Smooth muscle cell (in vitro differentiated cells): Measurements from ENCODE around the gene VSIG10L2. TPM values are rescaled to one million over a fixed set of nuclear protein-coding genes. Genes with fewer than 3 reads are reported as not detected.

Source experiments
- DNase-seq: peaks from one replicate; lab custom pipeline; 2025; ENCODE audit not compliant: unreplicated experiment; lab: John Stamatoyannopoulos, UW
- H2AFZ ChIP-seq: fragments of 200-600 bp; sonication (generic); 2 replicates; pipeline ENCODE4 v1.6.0; 2016; ENCODE audit warnings: antibody characterized with exemption, low read depth, mild to moderate bottlenecking
- H3F3A ChIP-seq: fragments of 200-600 bp; sonication (generic); 2 replicates; pipeline ENCODE4 v1.6.0; 2017; ENCODE audit warnings: antibody characterized with exemption, low read depth
- H3K27ac ChIP-seq: fragments of 200-600 bp; sonication (generic); 2 replicates; pipeline ENCODE4 v1.5.1; 2016; ENCODE audit warnings: low read depth, mild to moderate bottlenecking
- H3K27me3 ChIP-seq: fragments of 200-600 bp; sonication (generic); 2 replicates; pipeline ENCODE4 v1.6.1; 2016; ENCODE audit warnings: low read depth, mild to moderate bottlenecking
- H3K36me3 ChIP-seq: fragments of 200-600 bp; sonication (generic); 2 replicates; pipeline ENCODE4 v1.5.1; 2016; ENCODE audit warnings: low read depth
- H3K4me1 ChIP-seq: fragments of 200-600 bp; sonication (generic); 2 replicates; pipeline ENCODE4 v1.5.1; 2016; ENCODE audit warnings: low read depth
- H3K4me2 ChIP-seq: fragments of 200-600 bp; sonication (generic); 2 replicates; pipeline ENCODE4 v1.6.0; 2016; ENCODE audit warnings: mild to moderate bottlenecking
- H3K4me3 ChIP-seq: fragments of 200-600 bp; sonication (generic); 2 replicates; pipeline ENCODE4 v1.5.1; 2016; ENCODE audit warnings: mild to moderate bottlenecking
- H3K79me2 ChIP-seq: fragments of 200-600 bp; sonication (generic); 2 replicates; pipeline ENCODE4 v1.6.0; 2016; ENCODE audit warnings: low read depth, mild to moderate bottlenecking
- H3K9ac ChIP-seq: fragments of 200-600 bp; sonication (generic); 2 replicates; pipeline ENCODE4 v1.6.0; 2016; ENCODE audit warnings: low read depth
- H3K9me3 ChIP-seq: fragments of 200-600 bp; sonication (generic); replicated peaks from 2 replicates; pipeline ENCODE4 v1.5.1; 2016; ENCODE audit warnings: low read depth
- H4K20me1 ChIP-seq: fragments of 200-600 bp; sonication (generic); 2 replicates; pipeline ENCODE4 v1.6.0; 2016; ENCODE audit warnings: low read depth
- CTCF ChIP-seq: fragments of 200-600 bp; sonication (generic); IDR thresholded peaks from 2 replicates; pipeline ENCODE4 v1.5.1; 2017; ENCODE audit warnings: borderline replicate concordance, mild to moderate bottlenecking, antibody characterized with exemption; ENCODE audit not compliant: insufficient read depth, poor library complexity, severe bottlenecking
- WGBS: methylation state at CpG from one replicate; pipeline ENCODE4 v1.1.7; 2016; ENCODE audit warnings: low lambda C conversion rate; 5-methylcytosine and 5-hydroxymethylcytosine counted together
- polyA plus RNA-seq: library from polyadenylated mRNA; unstranded; fragments of >200 nt; fragmentation: Nextera tagmentation; extraction: Ambion mirVana; gene quantifications from 2 replicates; pipeline ENCODE4 v1.2.1, GENCODE V29; 2016
- total RNA-seq: library from RNA; depleted of rRNA; stranded (reverse); fragments of >200 nt; gene quantifications from 2 replicates; pipeline ENCODE4 v1.2.3, GENCODE V29; 2014

The VSIG10L2 gene
- total RNA-seq (not detected in 2 replicates), polyA plus RNA-seq (not detected in 2 replicates)

- Histone ChIP-seq H3K27me3 (no peaks in the 10 kb centered on the region), H3K9me3 (no peaks in the 10 kb centered on the region), H3K79me2 (no peaks in the 10 kb centered on the region), H3K27ac (no peak within 1 kb of the TSS), H2AFZ (no peak within 1 kb of the TSS), H3K9ac (no peak within 1 kb of the TSS), H4K20me1 (no peaks in the 10 kb centered on the region), H3F3A (no peaks in the 10 kb centered on the region), H3K4me3 (no peak within 1 kb of the TSS), H3K36me3 (no peaks in the 10 kb centered on the region), H3K4me1 (peaks cover 3% of the 10 kb centered on the region), H3K4me2 (no peak within 1 kb of the TSS)
- no peak for TF ChIP-seq CTCF
- DNase-seq: no peak
- 87% methylated on average over 8 of the region's 8 CpGs for WGBS
Measured at GRCh38 chr11:125945797-125946520, at the start of gene VSIG10L2. VSIG10L2 (plus strand) TSS chr11:125946044; CDS start chr11:125946056, 12 bp downstream.

- H3K4me3 ChIP-seq: peak overlapping the region; percentile 69
- peaks cover 31% of the 10 kb centered on the region for H3K79me2 ChIP-seq
- peaks cover 13% of the 10 kb centered on the region for H3K4me1 ChIP-seq
- no peak overlapping the region for H3K27ac ChIP-seq
- H3K27me3 ChIP-seq: peaks cover 30% of the 10 kb centered on the region
- WGBS: 88% methylated on average over 6 of the region's 6 CpGs
- no peak overlapping the region for H2AFZ ChIP-seq
- no peak for TF ChIP-seq CTCF
- peaks cover 9% of the 10 kb centered on the region for H3F3A ChIP-seq
- H3K9me3 ChIP-seq: no peaks in the 10 kb centered on the region
- no peak for DNase-seq
- H3K9ac ChIP-seq: no peak overlapping the region
- H3K36me3 ChIP-seq: no peaks in the 10 kb centered on the region
- peaks cover 7% of the 10 kb centered on the region for H4K20me1 ChIP-seq
- peak overlapping the region; percentile 96 for H3K4me2 ChIP-seq
Measured at GRCh38 chr11:125901872-125902271, 44.0 kb upstream of the VSIG10L2 start.

GRCh38 chr11:125902277-125902926 is 43.4 kb upstream of the VSIG10L2 start:
- TF ChIP-seq CTCF: no peak
- H2AFZ ChIP-seq: peak overlapping the region; percentile 95
- H3K27ac ChIP-seq: peak overlapping the region; percentile 26
- H3K4me3 ChIP-seq: peak overlapping the region; percentile 69
- DNase-seq: no peak
- H3K27me3 ChIP-seq: peaks cover 30% of the 10 kb centered on the region
- no peaks in the 10 kb centered on the region for H3K36me3 ChIP-seq
- no peaks in the 10 kb centered on the region for H3K9me3 ChIP-seq
- peaks cover 6% of the 10 kb centered on the region for H4K20me1 ChIP-seq
- peak overlapping the region; percentile 96 for H3K4me2 ChIP-seq
- WGBS: 68% methylated on average over 20 of the region's 20 CpGs
- peaks cover 9% of the 10 kb centered on the region for H3F3A ChIP-seq
- peak overlapping the region; percentile 74 for H3K9ac ChIP-seq
- H3K79me2 ChIP-seq: peaks cover 28% of the 10 kb centered on the region
- peaks cover 13% of the 10 kb centered on the region for H3K4me1 ChIP-seq
